ENCODE measurements around the gene KY.
A peak's percentile ranks its signal among the peaks of the same experiment; 100 is the strongest.
"Not testable (repeated sequence)": the region's sequence is repeated elsewhere in the genome, so short reads cannot be mapped to it uniquely, and the experiment has no call there.

KY gene

DNA sequence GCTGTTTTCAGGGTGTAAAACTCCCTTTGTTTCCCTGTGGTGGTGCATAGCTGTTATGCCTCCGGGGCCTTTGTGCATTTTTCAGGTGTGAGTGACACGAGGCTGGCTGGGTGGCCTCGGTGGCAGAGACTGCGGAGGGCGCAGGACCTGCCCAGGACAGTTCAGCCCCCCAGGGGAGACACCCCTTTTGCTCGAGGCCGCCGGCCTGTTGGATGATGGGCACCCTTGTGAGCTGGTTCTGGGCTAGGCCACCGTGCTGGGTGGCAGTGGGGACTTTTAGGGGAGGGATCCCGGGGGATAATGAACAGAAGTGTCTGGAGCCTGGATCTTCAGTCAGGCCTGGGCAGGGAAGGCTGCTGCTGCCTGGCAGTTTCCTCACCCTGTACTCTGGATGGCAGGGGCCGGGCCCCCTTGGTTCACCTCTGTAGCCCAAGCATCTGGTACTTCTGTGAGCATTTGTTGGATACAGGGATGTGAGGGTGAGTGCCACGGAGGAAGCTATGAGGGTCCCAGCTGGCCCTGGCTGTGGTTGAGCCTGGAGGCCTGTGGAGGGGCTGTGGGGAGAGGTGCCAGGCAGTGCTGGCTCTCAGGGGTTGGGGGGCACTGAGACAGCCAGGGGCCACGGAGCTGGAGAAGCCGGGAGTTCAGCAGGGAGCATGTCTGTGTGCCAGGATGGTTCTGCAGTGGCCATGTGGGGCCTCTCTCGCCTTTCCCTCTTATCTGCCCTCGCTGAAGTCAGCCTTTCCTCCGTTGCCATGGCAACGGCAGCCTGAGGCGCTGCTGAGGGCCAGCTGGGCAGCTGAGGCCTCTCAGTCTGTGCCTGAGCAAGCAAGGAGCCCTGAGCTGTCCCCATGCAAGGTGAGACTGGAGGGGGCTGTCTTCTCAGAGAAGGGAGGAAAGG, 49.0 kb downstream of the KY start:
- DNase-seq (ENCODE audit: low spot score), result no peak

DNA sequence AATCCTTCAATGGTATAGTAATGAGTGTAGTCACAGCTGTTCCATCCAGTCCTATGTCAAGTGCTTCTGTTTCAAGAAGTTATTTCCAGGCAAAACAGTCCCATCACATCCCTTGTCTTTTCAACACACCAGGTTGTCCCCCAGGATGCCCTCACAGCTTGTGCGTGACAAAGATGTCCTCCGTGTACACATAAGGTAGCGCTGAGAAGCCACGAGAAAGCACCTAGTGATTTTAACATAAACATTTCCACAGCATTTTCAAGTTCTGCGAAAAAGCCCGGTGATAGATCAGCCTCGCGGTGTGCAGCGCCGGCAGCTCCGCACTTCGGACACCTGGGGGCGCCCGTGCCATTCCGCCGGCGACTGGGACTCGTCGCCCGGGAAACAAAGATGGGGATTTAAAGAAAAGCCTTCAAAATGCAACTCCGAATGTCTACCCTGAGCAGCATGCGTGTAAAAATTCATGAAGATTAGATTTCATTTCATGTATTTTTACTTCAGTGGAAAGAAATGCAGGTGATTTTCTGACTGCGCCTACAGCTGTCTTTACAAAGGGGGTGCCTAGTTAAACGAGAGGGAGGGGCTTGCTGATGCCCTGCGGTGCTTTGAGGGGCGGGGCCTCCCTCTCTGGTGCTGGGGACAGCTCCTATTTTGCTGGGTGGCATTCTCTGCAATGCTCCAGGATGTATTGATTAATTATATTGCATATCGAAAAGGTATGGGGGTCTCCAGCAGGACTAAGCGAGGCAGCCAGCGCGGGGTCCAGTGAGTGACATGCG, 49.9 kb downstream of the KY start:
- peak; percentile 43 for DNase-seq (ENCODE audit: low spot score)

DNA sequence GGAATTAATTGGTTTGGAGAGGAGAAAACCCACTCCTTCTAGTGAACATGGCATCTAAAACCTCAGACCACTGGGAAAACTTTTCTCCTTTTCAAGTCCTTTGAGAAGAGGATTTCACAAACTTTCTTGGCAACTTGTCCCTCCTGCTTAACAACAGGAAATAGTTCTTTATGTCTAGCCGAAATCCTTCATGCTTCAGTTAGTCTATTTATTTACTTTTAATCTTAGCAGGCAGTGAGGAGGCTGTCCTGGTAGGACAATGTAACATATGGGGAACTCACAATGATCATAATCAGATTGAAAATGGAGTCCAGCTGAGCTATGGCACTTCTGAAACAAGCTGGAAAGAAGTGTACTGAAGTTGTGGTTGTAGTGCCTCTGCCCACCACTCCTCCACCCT, 50.6 kb downstream of the KY start:
- no peak for DNase-seq (ENCODE audit: low spot score)

DNA sequence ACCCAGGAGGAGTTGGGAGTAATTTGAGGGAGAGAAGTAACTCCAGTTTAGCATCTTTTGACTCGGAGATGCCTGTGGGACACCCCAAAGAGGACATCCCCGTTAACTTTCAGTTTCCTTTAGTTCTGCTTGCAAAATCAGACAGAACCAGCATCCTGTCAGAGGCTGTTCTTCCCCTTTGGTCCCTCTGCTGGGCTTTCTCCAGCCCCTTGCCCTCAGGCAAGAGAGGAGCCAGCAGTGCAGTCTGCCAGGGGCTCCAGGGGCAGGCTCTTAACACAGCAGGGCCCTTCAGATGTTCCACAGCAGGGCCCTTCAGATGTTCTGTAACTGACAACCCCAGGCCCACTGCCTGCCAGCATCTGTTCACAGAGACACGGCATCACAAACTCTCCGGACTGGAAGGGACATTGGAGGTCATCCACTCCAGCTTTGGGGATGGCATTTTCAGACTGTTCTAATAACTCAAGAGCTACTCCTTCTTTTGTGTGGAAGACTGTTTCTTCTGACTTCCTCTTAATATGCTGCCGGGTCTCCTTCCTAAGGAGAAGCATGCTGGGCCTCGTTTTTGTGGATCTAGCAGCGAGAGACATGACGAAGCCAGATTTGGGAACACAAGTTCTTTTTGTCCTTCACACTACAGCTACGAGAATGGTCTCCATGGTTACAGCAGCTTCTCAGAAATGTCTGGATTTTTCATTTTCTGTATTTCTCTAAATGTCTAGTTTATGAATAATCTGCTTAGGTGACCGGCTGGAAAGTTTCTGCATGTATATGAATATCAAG, 51.9 kb downstream of the KY start:
- no peak for DNase-seq (ENCODE audit: low spot score)

DNA sequence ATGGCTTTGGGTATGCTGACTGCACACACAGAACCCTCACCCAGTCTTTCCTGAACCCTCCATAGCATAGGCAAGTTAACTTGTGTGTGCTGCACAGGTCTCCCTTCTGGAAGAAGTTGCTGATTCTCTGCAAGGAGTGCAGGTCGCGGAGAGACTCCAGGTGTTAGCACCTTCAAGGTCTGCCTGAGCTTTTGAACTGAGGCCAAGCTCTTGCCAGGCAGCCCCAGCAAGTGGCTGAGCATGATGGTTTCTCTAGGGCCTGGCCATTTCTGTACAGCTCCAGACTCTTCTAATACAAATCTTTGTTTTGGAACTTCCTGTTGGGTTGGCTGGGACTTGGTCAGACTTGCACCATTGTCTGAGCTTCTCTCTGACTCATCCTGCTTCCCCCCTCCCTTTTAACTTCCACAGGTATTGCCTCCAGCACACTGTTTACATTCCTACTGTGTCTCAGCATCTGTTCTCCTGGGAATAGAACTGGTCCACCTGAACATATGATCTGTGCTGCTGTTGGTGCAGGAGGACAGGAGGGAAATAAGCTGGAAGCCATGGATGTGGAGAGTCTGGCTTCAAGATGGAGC, 53.3 kb downstream of the KY start:
- DNase-seq (ENCODE audit: low spot score), result no peak

DNA sequence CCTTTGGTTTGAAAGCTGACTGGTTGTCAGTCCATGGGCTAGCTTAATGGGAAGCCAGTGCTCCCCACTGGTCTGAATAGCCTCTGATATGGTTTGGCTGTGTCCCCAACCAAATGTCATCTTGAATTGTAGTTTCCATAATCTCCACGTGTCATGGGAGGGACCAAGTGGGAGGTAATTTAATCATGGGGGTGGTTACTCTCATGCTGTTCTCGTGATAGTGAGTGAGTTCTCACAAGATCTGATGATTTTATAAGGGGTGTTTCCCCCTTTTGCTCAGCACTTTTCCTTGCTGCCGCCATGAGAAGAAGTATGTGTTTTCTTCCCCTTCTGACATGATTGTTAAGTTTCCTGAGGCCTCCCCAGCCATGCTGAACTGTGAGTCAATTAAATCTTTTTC, 55.8 kb downstream of the KY start:
- not testable (repeated sequence) for DNase-seq (ENCODE audit: low spot score)

DNA sequence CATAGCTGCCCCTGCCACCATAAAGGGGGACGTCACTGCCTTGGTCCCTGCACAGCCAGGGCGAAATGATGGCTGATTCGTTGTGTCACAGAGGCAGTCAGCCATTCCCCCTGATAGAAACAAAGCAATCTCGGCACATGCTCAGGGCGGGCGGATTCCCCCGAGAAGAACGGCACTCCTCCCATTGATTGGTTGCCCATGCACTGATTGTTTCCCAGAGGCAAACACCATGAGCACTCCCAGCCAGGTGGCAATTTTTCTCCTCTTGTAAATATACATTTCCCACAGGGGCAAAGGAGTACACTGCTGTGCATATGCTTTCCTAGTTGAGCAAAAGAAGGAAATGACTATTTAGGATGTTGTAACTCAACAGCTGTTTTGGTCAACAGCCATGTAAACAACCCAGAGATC, 56.5 kb downstream of the KY start:
- DNase-seq (ENCODE audit: low spot score), result no peak

DNA sequence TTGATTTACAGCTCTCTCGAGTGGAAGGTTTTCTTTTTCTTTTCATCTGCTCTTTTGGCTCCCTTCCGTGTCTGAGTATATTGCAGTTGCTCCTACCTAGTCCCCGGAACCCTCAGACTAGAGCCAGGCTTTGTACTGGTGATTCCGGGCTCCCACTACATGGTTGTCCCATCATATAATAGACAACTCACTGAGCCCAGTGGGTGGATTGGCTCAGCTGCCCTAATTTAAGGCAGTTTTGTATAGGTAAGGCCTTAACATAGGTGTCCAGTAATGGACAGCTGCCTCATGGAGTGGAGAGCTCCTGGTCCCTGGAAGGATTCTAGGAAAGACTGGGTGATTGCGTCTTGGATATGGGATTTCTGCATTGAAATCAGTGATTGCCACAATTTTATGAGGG, 58.0 kb downstream of the KY start:
- no peak for DNase-seq (ENCODE audit: low spot score)

DNA sequence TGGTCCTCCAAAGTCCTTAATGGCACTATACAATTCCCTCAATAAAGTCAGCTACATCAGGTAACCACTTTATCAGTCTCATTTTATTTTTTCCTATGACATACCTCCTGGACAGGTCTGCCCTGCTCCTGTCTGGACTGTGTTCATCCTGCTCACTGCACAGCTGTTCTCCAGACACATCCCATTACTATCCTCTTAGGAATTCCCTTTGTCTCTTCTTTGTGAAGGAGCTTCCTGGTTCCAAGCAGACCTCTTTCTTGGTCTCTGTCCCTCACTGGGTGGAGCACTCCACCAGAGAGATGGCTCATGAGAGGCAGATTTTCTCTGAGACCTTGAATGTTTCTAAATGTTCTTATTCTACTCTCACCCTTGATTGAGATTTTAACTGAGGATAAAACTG, 60.1 kb downstream of the KY start:
- no peak for DNase-seq (ENCODE audit: low spot score)

DNA sequence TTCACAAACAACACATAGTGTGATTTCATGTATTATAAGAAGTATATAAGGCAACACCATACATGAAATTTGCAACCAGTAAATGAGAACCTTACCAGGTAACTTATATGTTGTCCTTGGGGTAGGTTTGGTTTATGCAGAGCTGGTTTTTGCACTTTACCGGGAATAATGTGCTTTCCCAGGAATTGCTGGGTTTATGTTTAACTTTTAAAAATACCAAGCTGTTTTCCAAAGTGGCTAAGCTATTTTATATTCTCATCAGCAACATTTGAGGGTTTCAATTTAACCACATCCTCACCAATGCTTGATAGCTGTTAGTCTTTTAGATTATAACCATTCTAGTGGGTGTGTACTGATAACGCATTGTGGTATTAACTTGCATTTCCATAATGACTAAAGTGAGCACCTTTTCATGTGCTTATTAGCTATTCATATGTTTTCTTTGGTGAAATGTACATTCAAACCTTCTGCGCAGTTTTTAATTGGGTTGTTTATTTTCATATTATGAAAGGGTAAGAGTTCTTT, 71.6 kb downstream of the KY start:
- no peak for DNase-seq (ENCODE audit: low spot score)

DNA sequence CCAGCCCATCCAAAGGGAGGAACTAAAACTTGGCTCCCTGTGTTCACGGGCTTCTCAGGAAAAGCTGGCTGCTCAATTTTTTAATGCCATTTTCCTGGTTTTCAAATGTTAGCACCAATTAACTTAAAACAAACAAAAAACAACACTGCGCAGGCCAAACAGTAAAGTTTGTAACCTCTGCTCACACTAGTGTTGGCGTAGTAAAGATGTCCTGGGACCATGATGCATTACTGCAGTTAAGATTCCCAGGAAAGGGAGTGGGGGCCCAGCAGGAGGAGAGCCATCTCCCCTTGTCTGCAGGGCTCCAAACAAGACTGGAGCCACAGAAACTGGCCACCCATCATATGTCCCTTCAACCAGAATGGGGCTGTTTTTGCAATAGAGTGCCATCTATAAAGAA, 74.0 kb downstream of the KY start:
- no peak for DNase-seq (ENCODE audit: low spot score)

DNA sequence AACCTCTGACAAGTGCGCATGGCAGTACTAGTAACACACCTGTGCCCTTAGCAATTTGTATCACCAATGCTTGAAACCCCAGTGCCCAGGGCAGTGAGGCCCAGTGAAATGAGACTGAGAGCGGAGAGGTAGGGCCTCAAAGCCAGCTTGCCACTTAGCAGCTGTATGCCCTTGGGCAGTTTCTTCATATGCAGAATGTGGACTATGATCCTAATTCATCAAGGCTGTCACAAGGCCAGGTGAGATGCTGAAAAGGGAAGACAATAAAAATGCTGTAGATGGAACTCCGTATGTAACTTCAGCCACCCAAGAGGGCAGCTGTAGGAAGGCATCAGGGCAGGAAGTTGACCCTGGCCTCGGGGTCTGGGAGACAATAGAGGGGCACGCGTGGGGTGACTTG, 74.4 kb downstream of the KY start:
- no peak for DNase-seq (ENCODE audit: low spot score)

DNA sequence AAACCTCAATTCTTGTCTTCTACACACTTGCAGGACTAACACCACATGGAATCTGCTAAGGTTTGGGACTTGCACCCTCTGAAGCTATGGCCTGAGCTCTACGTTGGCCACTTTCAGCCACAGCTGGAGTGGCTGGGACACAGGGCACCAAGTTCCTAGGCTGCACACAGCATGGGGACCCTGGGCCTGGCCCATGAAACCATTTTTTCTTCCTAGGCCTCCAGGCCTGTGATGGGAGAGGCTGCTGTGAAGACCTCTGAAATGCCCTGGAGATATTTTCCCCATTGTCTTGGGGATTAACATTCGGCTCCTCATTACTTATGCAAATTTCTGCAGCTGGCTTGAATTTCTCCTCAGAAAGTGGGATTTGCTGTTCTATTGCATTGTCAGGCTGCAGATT, 80.9 kb downstream of the KY start:
- not testable (repeated sequence) for DNase-seq (ENCODE audit: low spot score)

DNA sequence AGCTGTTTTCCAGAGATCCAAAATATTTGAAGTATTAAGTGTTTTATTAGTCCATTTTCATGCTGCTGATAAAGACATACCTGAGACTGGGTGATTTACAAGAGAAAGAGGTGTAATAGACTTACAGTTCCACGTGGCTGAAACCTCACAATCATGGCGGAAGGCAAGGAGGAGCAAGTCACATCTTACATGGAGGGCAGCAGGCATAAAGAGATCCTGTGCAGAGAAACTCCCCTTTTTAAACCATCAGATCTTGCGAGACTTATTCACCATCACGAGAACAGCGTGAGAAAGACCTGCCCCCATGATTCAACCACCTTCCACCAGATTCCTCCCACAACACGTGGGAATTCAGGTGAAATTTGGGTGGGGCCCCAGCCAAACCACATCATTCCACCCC, 82.0 kb downstream of the KY start:
- no peak for DNase-seq (ENCODE audit: low spot score)

DNA sequence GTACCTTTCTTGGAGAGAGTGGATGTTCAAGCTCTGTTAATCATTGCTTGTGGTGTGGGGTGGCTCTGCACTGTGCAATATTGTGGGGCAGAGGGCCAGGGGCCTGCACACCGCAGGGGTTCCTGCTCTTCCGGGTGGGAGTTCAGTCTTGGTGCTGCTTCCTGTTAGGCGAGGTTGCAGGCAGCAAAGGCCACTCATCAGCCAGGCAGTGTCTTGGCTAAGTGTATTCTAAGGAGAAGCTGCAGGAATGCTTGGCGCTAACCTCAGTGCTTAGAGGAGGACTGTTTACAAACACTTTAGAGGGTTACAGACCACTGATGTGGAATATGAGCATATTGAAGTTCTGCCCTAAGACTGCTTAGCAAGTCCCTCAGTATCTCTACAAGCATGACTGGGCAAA, 83.2 kb downstream of the KY start:
- no peak for DNase-seq (ENCODE audit: low spot score)

DNA sequence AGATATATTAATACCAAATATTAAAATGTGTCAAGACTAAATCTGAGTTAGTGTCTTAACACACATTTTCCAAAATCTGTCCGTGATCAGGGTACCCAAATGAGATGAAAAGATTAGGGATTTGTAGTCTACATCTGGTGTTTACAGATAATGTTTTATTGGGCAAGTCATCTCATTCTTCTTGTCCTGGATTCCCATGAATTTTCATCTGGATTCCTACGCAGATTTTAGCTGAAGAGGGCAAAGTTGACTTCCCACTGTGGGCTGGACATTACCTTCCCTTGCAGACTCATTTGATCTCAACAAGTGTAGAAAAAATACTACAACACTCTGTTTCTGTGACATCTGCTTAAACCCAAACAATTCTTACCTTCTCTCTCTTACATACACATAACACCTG, 85.8 kb downstream of the KY start:
- DNase-seq (ENCODE audit: low spot score), result no peak

DNA sequence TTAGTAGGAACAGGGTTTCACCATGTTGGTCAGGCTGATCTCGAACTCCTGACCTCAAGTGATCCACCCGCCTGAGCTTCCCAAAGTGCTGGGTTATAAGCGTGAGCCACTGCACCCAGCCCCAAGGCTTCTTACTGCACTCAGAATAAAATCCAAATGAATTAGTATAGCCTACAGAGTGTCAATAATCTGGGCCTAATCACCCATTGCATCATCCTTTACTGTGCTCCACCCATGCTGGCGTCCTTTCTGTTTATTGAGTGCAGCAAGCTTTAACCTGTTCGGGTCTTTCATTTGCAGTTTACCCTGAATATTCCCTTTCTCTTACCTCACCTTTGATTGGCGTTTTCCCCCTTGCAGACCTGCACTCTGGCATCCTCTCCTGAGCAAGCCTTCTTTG, 87.2 kb downstream of the KY start:
- DNase-seq (ENCODE audit: low spot score), result no peak

DNA sequence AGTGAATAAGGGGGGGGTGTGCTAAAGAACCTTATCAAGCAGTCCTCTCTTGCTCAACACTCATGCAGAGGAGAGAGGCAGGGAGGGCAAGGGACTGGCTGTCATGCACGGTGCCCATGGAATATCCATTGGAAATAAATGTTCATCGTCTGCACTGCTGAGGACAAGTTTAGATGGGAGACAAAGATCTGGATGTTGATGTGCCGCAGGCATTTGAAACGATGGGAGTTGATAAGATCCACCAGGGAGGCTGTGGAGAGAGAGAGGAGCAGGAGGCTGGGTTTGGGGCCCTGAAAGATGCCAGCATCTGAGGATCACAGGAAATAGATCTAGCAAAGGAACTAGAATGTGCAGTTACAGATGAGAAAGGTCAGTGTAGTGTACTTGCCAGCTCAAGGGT, 88.8 kb downstream of the KY start:
- DNase-seq (ENCODE audit: low spot score), result no peak

DNA sequence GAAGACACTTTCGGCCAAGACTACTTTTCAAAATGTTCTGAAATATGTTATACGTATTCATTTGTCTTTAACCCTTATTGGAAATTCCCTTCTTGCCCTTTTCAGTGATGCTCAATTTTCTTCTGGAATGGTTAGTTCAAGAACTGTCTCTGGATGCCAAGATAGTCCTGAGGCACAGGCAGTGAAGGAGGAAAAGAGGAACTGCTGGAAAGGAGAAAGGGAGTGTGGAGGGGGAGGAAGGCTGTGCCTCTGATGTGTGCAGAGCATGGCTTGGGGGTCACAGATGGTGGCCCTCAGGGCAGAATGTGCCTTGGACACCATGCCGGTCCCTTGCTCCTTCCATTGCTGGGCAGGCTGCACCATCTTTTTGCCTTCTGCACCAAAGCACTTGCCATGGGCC, 91.2 kb downstream of the KY start:
- no peak for DNase-seq (ENCODE audit: low spot score)
